Metanephros (tissue), 1 donor: Measurements from ENCODE around the gene AHRR. TPM values are rescaled to one million over a fixed set of nuclear protein-coding genes. Genes with fewer than 3 reads are reported as not detected.

Source experiments
- total RNA-seq: library from RNA; depleted of rRNA; stranded (reverse); fragments of >200 nt; gene quantifications from one replicate; pipeline ENCODE4 v1.2.3, GENCODE V29; 2014

Gene AHRR
- total RNA-seq, result 6.4 TPM

GRCh38 chr5:321230-321725, at the start of gene AHRR:
Gene AHRR (plus strand): TSS chr5:321714. CDS start chr5:343903, 22,189 bp downstream.

DNA sequence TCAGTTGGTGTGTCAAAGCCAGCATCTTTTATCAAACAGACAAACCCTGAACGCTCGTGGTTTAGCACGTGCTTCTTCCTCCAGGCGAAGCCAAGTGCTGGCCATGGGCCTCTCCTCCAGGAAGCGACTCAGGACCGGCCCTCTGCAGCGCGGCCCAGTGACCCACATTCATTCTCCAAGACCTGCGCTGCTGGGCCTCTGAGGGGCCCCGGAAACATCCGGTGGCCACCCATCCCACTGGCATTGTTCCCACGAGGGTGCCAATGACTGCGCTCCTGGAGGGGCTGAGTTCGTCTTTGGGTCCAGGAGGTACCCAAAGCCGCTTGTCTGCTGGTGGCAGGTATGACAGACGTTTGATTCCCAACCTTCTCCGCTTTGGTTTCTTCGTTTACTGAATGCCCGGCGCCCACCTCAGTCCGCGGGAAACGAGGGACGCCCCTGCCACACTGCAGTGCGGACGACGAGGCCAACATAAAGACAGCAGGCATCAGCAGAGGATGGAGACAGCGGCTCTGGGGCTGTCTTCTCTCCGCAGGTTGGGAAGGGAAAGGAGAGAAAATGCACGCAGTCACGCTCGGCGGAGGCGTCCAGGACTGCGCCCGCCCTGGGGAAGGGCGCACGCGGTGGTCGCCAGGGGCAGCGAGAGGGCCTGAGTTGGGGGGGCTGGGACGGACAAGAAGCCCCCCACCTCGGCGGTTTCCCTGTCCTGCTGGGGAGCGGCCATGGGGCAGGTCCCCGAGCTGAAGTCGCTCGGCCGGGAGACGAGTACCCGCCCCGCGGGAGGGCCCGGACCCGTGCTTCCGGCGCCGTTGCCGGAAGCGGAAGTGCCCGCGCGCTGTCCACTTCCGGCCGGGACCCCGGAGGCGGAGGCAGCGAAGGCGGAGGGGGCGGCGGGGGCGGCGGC, 121.1 kb downstream of the AHRR start, which contains the start of gene EXOC3:
Gene EXOC3 (plus strand): TSS at position 842 of the 904 bp plus-strand sequence. CDS start 3,030 bp downstream, outside the sequence.

Other genes starting within 250 kb of the AHRR start
- 10.0 TPM for gene PLEKHG4B, start 229.5 kb upstream of the AHRR start, total RNA-seq
- gene LRRC14B, start 130.2 kb upstream of the AHRR start, total RNA-seq, result 13.7 TPM
- 6.4 TPM for gene CCDC127, start 103.6 kb upstream of the AHRR start, total RNA-seq
- 121 TPM for gene SDHA, start 103.4 kb upstream of the AHRR start, total RNA-seq
- gene PDCD6, start 50.1 kb upstream of the AHRR start, total RNA-seq, result 93.5 TPM
- gene EXOC3, start 121.5 kb downstream of the AHRR start, total RNA-seq, result 55.2 TPM
- gene SLC9A3, start 202.7 kb downstream of the AHRR start, total RNA-seq, result 44.5 TPM